NOMO-1 treated with dmso at 0.1 percent for 144 hours (cell line): ENCODE results near the gene PPP6R2.
"Not testable (repeated sequence)": the region's sequence is repeated elsewhere in the genome, so short reads cannot be mapped to it uniquely, and the experiment has no call there.

Source experiments
- DNase-seq: peaks from one replicate; lab custom pipeline; 2025; ENCODE audit not compliant: unreplicated experiment; lab: John Stamatoyannopoulos, UW

PPP6R2 gene

GRCh38 chr22:50339945-50340879 is 2.9 kb upstream of the PPP6R2 start:
- no peak for DNase-seq

GRCh38 chr22:50341977-50342650 is 1.0 kb upstream of the PPP6R2 start:
- DNase-seq: peak; percentile 64

DNA sequence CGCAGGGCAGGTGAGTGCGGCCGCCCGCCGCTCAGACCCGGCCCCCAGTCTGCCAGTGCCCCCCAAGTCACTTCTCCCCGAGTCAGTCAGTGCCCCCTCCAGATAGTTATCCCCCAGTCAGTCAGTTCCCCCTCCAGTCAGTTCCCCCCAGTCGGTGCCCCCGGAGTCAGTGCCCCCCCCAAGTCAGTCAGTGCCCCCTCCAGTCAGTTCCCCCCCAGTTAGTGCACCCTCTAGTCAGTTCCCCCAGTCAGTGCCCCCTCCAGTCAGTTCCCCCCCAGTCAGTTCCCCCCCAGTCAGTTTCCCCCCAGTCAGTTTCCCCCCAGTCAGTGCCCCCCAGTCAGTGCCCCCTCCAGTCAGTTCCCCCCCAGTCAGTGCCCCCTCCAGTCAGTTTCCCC is 411 bp downstream of the PPP6R2 start:
- no peak for DNase-seq

- DNase-seq: no peak
These were observed 3.3 kb downstream of the PPP6R2 start for GRCh38 chr22:50346470-50346869.

GRCh38 chr22:50347157-50347556 is 4.0 kb downstream of the PPP6R2 start:
- DNase-seq: no peak

DNA sequence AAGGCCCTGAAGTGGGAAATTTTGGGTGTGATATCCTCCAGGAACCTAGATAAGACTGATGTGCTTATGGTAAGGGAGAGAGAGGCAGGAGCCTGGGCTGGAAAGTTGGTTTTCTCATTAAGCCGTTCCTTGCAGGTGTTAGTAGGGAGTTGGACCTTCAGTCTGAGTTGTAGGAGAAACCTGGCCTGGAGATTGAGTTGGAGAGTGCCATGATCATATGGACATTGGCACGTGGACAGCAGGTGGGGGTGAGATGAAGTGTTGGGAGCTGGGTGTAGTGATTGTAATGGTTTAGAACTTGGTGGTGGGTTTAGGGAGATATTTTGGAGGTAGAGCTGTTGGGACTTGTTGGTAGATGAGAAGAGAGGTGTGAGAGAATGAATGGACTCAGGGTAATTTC is 4.9 kb downstream of the PPP6R2 start:
- DNase-seq: no peak

DNA sequence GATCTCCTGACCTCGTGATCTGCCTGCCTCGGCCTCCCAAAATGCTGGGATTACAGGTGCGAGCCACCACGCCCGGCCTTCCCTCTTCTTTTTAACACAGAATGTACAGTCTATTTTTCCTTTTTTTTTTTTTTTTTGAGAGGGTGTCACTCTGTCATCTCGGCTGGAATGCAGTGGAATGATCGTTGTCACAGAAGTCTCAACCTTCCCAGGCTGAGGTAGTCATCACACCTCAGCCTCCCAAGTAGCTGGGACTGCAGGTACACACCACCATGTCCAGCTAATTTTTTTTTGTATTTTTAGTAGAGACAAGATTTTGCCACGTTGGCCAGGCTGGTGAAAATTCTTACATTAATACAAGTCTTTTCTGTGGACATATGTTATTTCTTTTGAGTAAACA is 13.1 kb downstream of the PPP6R2 start:
- no peak for DNase-seq

GRCh38 chr22:50357222-50357621 is 14.1 kb downstream of the PPP6R2 start:
- no peak for DNase-seq

DNA sequence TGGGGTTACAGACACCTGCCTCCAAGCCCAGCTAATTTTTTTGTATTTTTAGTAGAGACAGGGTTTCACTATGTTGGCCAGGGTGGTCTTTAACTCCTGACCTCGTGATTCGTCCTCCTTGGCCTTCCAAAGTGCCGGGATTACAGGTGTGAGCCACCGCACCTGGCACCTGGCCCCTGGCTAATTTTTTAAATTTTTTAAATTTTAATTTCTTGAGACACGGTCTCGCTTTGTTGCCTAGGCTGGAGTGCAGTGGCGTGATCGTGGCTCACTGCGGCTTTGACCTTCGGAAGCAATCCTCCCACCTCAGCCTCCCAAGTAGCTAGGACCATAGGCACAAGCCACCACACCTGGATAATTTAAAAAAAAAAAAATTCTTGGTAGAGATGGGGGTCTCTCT is 14.6 kb downstream of the PPP6R2 start:
- no peak for DNase-seq

DNA sequence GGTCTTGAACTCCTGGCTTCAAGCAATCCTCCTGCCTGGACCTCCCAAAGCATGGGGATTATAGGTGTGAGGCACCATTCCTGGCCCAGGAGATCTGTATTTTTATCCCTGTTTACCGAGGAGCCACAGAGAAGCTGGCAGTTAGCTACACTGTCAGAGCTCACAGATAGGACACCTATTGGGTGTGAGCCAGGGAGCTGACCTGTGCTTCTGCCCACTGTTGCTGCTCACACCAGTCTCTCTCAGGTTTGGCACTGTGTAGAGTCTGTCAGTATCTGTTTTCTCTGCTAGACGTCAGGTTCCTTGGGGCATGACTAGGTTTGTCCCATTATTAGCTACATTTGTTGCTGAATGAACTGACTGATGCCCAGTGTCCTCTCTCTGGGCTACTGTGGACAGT is 17.5 kb downstream of the PPP6R2 start:
- no peak for DNase-seq

- DNase-seq: no peak
These were observed 18.1 kb downstream of the PPP6R2 start for GRCh38 chr22:50361222-50361621.

GRCh38 chr22:50361688-50362087 is 18.6 kb downstream of the PPP6R2 start:
- no peak for DNase-seq

DNA sequence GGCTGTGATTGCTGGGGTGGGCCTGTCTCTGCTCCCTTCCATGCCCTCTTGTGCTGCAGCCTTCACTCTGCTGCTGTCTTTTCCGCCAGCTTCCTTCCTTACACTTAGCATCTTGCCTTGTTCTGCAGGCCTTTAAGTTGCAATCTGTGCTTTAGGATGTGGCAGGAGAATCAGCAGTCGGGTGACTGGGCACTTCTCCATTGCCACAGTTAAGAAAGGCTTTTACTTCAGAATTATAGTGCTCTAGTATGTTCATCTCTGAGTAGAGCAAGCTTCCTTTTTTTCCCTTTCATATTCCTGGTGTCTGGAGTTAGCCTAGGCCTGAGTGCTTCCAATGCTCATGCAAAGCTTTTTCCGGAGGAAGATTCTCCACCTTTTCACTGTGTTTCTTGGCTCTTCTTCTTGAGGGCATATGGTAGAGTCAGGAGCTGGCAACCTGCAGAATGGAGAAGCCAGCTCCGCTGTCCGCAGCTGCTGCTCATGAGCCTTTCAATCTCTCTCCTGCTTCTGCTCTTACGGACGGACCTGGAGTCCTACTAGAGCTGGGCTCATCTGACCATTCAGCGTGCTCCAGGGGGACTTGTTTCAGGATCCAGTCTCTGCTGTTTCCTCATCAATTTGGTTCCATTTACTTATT is 20.2 kb downstream of the PPP6R2 start:
- DNase-seq: no peak

DNA sequence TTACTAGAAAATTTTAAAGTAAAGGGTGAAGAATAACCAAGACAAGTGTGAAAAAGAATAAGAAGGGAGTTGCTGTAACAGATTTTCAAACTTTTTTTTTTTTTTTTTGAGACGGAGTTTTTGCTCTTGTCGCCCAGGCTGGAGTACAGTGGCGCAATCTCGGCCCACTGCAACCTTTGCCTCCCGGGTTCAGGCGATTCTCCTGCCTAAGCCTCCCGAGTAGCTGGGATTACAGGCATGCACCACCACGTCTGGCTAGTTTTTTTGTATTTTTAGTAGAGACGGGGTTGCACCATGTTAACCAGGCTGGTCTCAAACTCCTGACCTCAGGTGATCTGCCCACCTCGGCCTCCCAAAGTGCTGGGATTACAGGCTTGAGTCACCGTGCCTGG is 20.7 kb downstream of the PPP6R2 start:
- not testable (repeated sequence) for DNase-seq

DNA sequence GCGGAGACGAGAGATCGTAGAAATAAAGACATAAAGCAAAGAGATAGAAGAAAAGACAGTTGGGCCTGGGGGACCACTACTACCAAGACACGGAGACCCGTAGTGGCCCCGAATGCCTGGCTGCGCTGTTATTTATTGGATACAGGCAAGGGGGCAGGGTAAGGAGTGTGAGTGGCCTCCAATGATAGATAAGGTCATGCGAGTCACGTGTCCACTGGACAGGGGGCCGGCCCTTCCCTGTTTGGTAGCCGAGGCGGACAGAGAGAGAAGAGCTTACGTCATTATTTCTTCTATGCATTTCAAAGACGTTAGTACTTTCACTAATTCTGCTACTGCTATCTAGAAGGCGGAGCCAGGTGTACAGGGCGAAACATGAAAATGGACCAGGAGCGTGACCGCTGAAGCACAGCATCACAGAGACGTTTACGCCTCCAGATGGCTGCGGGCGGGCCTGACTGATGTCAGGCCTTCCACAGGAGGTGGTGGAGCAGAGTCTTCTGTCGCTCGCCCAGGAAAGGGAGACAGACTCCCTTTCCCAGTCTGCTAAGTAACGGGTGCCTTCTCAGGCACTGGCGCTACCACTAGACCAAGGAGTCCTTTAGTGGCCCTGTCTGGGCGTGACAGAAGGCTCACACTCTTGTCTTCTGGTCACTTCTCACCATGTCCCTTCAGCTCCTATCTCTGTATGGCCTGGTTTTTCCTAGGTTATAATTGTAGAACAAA is 24.8 kb downstream of the PPP6R2 start:
- DNase-seq: no peak

GRCh38 chr22:50371101-50371648 is 28.0 kb downstream of the PPP6R2 start:
- no peak for DNase-seq

- DNase-seq: no peak
These were observed 33.0 kb downstream of the PPP6R2 start for GRCh38 chr22:50376085-50376651.

- not testable (repeated sequence) for DNase-seq
These were observed 38.0 kb downstream of the PPP6R2 start for GRCh38 chr22:50381021-50381555.

GRCh38 chr22:50396751-50397370 is 53.7 kb downstream of the PPP6R2 start:
- DNase-seq: no peak
